AG04450 (cell line): ENCODE measurements around the gene C11orf97. TPM values are rescaled to one million over a fixed set of nuclear protein-coding genes. Genes with fewer than 3 reads are reported as not detected.
"Not testable (repeated sequence)": the region's sequence is repeated elsewhere in the genome, so short reads cannot be mapped to it uniquely, and the experiment has no call there.

Experiments
- CTCF ChIA-PET: fragments of 300-600, 350-600 bp; formaldehyde crosslinking; extraction: SDS; loops from one replicate; lab custom pipeline; 2022; ENCODE audit warnings: antibody characterized with exemption, inconsistent platforms; lab: Charles Lee
- POLR2A ChIA-PET: fragments of 350-600 bp; formaldehyde crosslinking; extraction: SDS; loops from one replicate; lab custom pipeline; 2021; ENCODE audit warnings: antibody characterized with exemption, inconsistent platforms; lab: Yijun Ruan, JAX
- DNase-seq: peaks from one replicate; pipeline ENCODE4 v3.0.0-alpha.2; 2011; ENCODE audit warnings: low read depth, low spot score
- H3K27ac ChIP-seq: one replicate; pipeline ENCODE4 v1.5.1; 2012; ENCODE audit warnings: low read depth, low read length, control low read depth
- H3K27me3 ChIP-seq: one replicate; pipeline ENCODE4 v1.6.0; 2012; ENCODE audit warnings: low read length; ENCODE audit not compliant: control insufficient read depth, insufficient read depth
- H3K4me3 ChIP-seq: 2 replicates; pipeline ENCODE4 v1.5.1; 2011; ENCODE audit warnings: mild to moderate bottlenecking, low read depth, low read length, control low read depth
- H3K9me3 ChIP-seq: 2 replicates; pipeline ENCODE4 v1.5.1; 2012; ENCODE audit warnings: low read length; ENCODE audit not compliant: control insufficient read depth, insufficient read depth
- polyA plus RNA-seq: library from polyadenylated mRNA; depleted of rRNA; stranded (reverse); fragments of >200 nt; gene quantifications from 2 replicates; pipeline ENCODE4 v1.2.3, GENCODE V29; 2011
- TF ChIP-seq, protein P1 (sequence below): IDR thresholded peaks from 2 replicates; pipeline ENCODE4 v1.5.1; 2011; ENCODE audit warnings: low read depth, low read length, control low read depth, inconsistent platforms

C11orf97 gene
- polyA plus RNA-seq, 1 experiment = not detected

DNA sequence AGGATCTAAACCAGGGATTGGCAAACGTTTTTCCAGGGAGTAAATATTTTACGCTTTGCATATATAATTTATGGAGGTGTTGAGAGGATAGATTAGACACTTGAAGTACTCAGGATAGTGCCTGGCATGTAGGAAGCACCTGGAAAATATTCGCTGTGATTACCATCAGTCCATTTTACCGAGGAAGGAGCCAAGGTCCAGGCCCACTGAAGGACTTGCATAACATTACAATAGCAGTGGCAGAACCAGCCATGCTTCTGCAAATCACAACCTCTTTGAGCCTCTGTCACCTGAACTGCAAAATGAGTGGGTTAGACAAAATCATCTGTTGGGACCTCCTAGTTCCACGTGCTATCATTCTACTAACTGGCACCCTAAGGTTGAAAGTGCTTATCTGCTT, 36.9 kb downstream of the C11orf97 start:
- Histone ChIP-seq H3K27me3 (no peaks in the 10 kb centered on the region), H3K4me3 (no peak overlapping the region), H3K9me3 (peaks cover 8% of the 10 kb centered on the region; the same call in 1 of the 2 replicates), H3K27ac (no peak overlapping the region)
- TF ChIP-seq, protein P1, sequence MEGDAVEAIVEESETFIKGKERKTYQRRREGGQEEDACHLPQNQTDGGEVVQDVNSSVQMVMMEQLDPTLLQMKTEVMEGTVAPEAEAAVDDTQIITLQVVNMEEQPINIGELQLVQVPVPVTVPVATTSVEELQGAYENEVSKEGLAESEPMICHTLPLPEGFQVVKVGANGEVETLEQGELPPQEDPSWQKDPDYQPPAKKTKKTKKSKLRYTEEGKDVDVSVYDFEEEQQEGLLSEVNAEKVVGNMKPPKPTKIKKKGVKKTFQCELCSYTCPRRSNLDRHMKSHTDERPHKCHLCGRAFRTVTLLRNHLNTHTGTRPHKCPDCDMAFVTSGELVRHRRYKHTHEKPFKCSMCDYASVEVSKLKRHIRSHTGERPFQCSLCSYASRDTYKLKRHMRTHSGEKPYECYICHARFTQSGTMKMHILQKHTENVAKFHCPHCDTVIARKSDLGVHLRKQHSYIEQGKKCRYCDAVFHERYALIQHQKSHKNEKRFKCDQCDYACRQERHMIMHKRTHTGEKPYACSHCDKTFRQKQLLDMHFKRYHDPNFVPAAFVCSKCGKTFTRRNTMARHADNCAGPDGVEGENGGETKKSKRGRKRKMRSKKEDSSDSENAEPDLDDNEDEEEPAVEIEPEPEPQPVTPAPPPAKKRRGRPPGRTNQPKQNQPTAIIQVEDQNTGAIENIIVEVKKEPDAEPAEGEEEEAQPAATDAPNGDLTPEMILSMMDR = no peak
- ChIA-PET CTCF (no interaction called here), POLR2A (no interaction called here)
- no peak for DNase-seq

GRCh38 chr11:94550513-94550912, 38.3 kb downstream of the C11orf97 start:
- TF ChIP-seq, protein P1 = no peak
- DNase-seq = no peak
- Histone ChIP-seq H3K27me3 (no peaks in the 10 kb centered on the region), H3K4me3 (no peak overlapping the region), H3K27ac (no peak overlapping the region), H3K9me3 (peaks cover 1% of the 10 kb centered on the region; the same call in 1 of the 2 replicates)
- ChIA-PET POLR2A (no interaction called here), CTCF (no interaction called here)

- no peaks in the 10 kb centered on the region for H3K9me3 ChIP-seq
- ChIA-PET CTCF (interaction anchor here (1.4 kb wide), 1 partner anchor 34 kb away, joined by 3 read pairs; no protein-coding TSS in a partner anchor), POLR2A (no interaction called here)
- no peak overlapping the region for H3K4me3 ChIP-seq
- TF ChIP-seq, protein P1 = no peak
- H3K27ac ChIP-seq = no peak overlapping the region
- DNase-seq = peak; percentile 68
- no peaks in the 10 kb centered on the region for H3K27me3 ChIP-seq
These were observed 41.7 kb downstream of the C11orf97 start for GRCh38 chr11:94553938-94554337.

DNA sequence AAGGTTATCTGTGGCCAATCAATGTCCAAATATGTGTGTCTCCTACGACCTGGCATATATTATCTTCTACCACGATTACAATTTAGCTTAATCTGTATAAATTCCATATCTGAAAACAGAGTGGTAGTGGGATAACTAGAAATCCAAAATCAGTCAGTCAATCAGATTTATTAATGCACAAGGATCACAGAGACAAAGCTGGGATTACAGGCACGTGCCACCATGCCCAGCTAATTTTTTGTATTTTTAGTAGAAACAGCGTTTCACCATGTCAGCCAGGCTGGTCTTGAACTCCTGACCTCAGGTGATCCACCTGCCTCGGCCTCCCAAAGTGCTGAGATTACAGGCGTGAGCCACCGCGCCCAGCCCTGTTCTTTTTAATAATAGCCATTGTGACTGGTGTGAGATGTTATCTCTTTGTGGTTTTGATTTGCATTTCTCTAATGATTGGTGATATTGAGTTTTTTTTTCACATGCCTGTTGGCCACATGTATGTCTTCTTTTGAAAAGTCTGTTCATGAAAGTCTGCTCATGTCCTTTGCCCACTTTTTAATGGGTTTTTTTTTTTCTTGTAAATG, 43.6 kb downstream of the C11orf97 start:
- CTCF ChIA-PET = interaction anchor here (0.6 to 1.7 kb wide), 4 partner anchors 36 to 1700 kb away, joined by 3 to 10 read pairs (median 5); no protein-coding TSS in a partner anchor
- H3K27me3 ChIP-seq, POLR2A ChIA-PET, H3K27ac ChIP-seq, H3K4me3 ChIP-seq, DNase-seq, H3K9me3 ChIP-seq: not testable (repeated sequence)

DNA sequence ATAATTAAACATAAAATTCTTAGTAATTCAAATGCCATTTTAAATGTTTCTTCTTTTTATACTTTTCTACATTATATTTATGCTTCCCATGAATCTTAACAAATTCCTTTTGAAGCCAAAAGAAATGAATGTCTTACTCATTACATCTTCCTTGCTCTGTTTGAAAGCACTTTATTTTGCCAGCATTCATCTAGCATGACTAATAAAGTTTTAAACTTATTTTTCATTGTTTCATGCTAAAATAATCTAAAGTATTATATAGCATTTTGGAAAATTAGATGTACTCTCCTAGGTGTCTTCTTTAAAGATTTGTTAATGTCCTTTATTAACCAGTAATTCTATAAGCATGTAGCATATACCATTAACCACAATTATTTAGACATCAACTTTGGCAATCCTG, 45.2 kb downstream of the C11orf97 start:
- no peak for DNase-seq
- no peak overlapping the region for H3K27ac ChIP-seq
- TF ChIP-seq, protein P1 = no peak
- H3K27me3 ChIP-seq = no peaks in the 10 kb centered on the region
- ChIA-PET POLR2A (no interaction called here), CTCF (no interaction called here)
- H3K9me3 ChIP-seq = no peaks in the 10 kb centered on the region
- H3K4me3 ChIP-seq = no peak overlapping the region
